Epithelial cell of esophagus (primary cell): ENCODE results near the gene DERA.

Source experiments
- DNase-seq: peaks from one replicate; pipeline ENCODE4 v3.0.0; 2010; ENCODE audit warnings: low read depth
- H3K4me3 ChIP-seq: 2 replicates; pipeline ENCODE4 v1.5.1; 2011; ENCODE audit warnings: mild to moderate bottlenecking, low read length, control low read depth
- CTCF ChIP-seq: IDR thresholded peaks from 2 replicates; pipeline ENCODE4 v1.5.1; 2011; ENCODE audit warnings: low read depth, mild to moderate bottlenecking, low read length, control low read depth, inconsistent platforms; ENCODE audit not compliant: insufficient read depth; ENCODE audit errors: missing control alignments

Gene DERA

DNA sequence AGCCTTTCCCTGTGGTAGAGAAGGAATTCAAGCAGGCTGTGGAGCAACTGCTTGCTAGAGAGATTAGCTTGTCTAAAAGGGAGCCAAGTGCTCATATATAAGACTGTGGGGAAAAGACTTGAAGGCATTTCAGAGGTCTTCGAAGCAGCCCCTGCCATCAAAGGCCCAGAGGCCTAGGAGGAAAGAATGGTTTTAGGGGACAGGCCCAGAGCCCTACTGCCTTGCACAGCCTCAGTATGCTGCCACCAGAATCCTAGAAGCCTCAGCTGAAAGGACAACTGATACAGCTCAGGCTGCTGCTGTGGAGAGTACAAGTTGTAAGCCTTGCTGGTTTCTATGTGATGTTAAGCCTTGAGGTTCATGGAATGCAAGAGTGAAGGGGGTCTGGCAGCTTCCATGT, 109.9 kb downstream of the DERA start:
- DNase-seq: no peak
- no peak for TF ChIP-seq CTCF

GRCh38 chr12:16021676-16022075, 110.5 kb downstream of the DERA start:
- DNase-seq: no peak
- TF ChIP-seq CTCF: no peak

More for the DNA sequence above, 109.9 kb downstream of the DERA start:
- H3K4me3 ChIP-seq: no peak overlapping the region

GRCh38 chr12:16027002-16027401, 115.9 kb downstream of the DERA start:
- TF ChIP-seq CTCF: no peak
- DNase-seq: no peak
- H3K4me3 ChIP-seq: no peak overlapping the region

More at GRCh38 chr12:16021676-16022075, 110.5 kb downstream of the DERA start:
- no peak overlapping the region for H3K4me3 ChIP-seq

DNA sequence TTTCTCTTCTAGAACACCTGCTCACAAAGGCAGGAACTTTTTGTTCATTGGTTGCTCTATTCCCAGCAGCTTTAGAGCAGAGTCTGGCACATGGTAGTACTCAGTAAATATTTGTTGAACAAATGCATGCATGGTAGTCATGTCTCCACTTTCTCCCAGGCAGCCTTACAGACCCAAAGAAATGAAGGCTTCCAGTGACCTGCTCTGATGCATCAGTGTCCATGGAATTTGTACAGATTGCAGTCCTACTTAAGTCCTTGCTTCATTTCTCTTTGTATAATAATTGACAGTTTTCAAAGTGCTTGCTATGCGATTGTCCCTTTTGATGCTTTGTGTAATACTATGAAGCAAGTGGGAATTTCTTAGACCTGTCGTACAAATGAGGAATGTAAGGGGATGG, 119.6 kb downstream of the DERA start:
- no peak for TF ChIP-seq CTCF
- DNase-seq: no peak
- H3K4me3 ChIP-seq: no peak overlapping the region

- no peak for DNase-seq
- no peak overlapping the region for H3K4me3 ChIP-seq
- TF ChIP-seq CTCF: no peak
These were observed 123.1 kb downstream of the DERA start for GRCh38 chr12:16034136-16034817.

DNA sequence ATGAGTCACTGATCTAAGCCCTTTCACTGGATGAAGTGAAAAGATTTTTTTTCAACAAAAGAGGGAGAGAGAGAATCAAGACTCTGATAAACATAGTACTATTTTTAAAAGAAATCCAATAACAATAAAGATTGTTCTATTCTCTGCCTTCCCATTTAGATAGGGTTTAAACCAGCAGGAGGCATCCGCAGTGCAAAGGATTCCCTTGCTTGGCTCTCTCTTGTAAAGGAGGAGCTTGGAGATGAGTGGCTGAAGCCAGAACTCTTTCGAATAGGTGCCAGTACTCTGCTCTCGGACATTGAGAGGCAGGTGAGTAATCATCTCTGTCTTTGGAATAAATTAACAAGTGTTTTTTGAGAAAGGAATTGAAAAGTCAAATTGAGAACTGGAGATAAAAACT, 124.9 kb downstream of the DERA start:
- DNase-seq: no peak
- H3K4me3 ChIP-seq: no peak overlapping the region
- TF ChIP-seq CTCF: no peak

DNA sequence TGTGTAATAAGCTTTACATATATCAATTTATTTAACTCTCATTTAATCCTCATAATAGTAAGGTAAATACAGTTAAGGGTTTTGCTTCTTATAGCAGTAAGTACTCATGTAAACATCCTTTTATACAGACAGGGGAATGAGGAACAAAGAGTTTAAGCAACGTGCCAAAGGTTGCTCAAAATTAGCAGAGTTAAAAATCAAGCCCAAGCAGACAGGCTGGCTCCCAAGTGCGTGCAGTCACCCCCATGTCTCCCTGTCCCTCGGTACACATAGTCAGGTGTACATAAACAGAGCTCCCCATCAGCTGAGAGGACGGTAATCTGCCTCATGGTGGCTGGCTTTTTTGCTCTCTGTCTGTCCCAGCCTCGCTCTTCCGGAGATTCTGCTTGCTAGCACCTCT, 126.4 kb downstream of the DERA start:
- no peak for TF ChIP-seq CTCF
- H3K4me3 ChIP-seq: no peak overlapping the region
- no peak for DNase-seq
